Measurements from ENCODE around the gene HNRNPLL.

GRCh38 chr2:38516526-38516925 lies 86.2 kb downstream of the HNRNPLL start:
- no peak for TF ChIP-seq CTCF (IDR thresholded peaks at IDR 0.05)
- no peak for TF ChIP-seq POLR2A (IDR thresholded peaks at IDR 0.05)
- no peak for TF ChIP-seq EP300 (IDR thresholded peaks at IDR 0.05; ENCODE audit: low read depth)
- no peak for TF ChIP-seq POLR2AphosphoS5 (IDR thresholded peaks at IDR 0.05)

Measured in transverse colon (tissue), 4 donors.